ENCODE data around the gene SLC1A7. TPM values are rescaled to one million over a fixed set of nuclear protein-coding genes. Genes with fewer than 3 reads are reported as not detected.
A peak's percentile ranks its signal among the peaks of the same experiment; 100 is the strongest.

Gene SLC1A7
- total and polyA plus RNA-seq, 2 of the 13 experiments (the other 11 are each of a cell fraction or from before 2014, with no cell fraction given) = 0.04 to 2.0 TPM

DNA sequence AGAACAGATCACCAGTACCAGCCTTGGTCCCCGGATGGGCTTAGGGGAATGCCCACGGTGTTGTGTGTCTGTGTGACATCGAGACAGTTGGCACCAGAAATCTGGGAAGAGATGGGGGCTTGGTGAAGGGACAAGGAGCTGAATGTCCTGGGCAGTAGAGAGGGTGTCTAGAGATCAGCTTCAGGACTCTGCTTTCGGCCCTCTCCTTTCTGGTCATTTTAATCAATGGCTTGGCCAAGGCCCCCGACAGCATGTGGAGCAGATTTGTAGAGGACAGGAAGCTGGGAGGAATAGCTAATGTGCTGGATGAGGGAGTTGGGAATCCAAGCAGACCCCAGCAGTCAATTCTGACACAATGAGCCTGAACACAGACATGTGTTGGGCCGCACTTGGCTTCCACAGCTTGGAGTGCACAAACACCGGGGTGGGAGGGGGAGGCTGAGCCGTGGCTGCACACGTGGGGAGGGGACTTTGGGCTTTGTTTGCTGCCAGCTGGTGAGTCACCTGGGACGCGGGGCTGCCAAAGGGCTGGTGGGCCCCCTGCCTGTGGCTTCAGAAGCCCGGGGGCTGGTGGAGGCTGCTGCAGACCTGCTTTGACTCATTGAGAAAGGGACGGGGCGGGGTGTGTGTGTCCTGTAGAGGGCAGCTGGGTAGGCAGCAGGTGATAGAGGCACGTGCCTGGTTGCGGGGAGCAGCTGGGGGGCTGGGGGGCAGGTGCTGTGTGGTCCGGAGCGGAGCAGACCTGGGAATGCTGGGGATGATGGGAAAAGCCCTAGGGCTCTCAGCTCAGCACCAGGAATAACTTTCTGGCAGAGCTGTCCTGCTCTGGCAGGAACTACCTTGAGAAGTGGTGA lies 20.9 kb downstream of the SLC1A7 start (continued):
- TF ChIP-seq, protein P1, sequence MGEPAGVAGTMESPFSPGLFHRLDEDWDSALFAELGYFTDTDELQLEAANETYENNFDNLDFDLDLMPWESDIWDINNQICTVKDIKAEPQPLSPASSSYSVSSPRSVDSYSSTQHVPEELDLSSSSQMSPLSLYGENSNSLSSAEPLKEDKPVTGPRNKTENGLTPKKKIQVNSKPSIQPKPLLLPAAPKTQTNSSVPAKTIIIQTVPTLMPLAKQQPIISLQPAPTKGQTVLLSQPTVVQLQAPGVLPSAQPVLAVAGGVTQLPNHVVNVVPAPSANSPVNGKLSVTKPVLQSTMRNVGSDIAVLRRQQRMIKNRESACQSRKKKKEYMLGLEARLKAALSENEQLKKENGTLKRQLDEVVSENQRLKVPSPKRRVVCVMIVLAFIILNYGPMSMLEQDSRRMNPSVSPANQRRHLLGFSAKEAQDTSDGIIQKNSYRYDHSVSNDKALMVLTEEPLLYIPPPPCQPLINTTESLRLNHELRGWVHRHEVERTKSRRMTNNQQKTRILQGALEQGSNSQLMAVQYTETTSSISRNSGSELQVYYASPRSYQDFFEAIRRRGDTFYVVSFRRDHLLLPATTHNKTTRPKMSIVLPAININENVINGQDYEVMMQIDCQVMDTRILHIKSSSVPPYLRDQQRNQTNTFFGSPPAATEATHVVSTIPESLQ (CRISPR knock-in tag; conservative IDR thresholded peaks at IDR 0.05) = no peak
- TF ChIP-seq ZNF260 (CRISPR knock-in tag; IDR thresholded peaks at IDR 0.05; ENCODE audit: borderline replicate concordance, low read depth) (no peak), ZBTB7B (CRISPR knock-in tag; IDR thresholded peaks at IDR 0.05) (peak; percentile 95), ZNF709 (CRISPR knock-in tag; IDR thresholded peaks at IDR 0.05) (peak; percentile 42; the same call in 1 of the 2 replicates), IRF2 (CRISPR knock-in tag; IDR thresholded peaks at IDR 0.05) (peak; percentile 40), SETDB1 (CRISPR knock-in tag; IDR thresholded peaks at IDR 0.05; ENCODE audit: borderline replicate concordance) (no peak), SOX13 (IDR thresholded peaks at IDR 0.05) (peak; percentile 77), SOX13 (CRISPR knock-in tag; conservative IDR thresholded peaks at IDR 0.05 in 1 of 2, IDR thresholded peaks at IDR 0.05 in 1 of 2) (peak in 1 of 2 experiments; percentile 84; a peak in 2 of 4 replicates), POLR2AphosphoS2 (IDR thresholded peaks at IDR 0.05; ENCODE audit: low read depth, low read length) (no peak), MIXL1 (CRISPR knock-in tag; IDR thresholded peaks at IDR 0.05) (no peak), ZNF567 (CRISPR knock-in tag; IDR thresholded peaks at IDR 0.05; ENCODE audit: borderline replicate concordance) (no peak), ZNF382 (CRISPR knock-in tag; IDR thresholded peaks at IDR 0.05; ENCODE audit: borderline replicate concordance) (no peak), TARDBP (CRISPR knock-in tag; IDR thresholded peaks at IDR 0.05) (peak; percentile 89), POLR2A (IDR thresholded peaks at IDR 0.05; ENCODE audit: insufficient read depth in 1 of 2, low read depth in 2 of 2, low read length in 2 of 2) (no peak), ZNF224 (CRISPR knock-in tag; IDR thresholded peaks at IDR 0.05) (0 out of 2 replicates have a peak, but pooled peaks have one; percentile 39)
- TF ChIP-seq, protein P2, sequence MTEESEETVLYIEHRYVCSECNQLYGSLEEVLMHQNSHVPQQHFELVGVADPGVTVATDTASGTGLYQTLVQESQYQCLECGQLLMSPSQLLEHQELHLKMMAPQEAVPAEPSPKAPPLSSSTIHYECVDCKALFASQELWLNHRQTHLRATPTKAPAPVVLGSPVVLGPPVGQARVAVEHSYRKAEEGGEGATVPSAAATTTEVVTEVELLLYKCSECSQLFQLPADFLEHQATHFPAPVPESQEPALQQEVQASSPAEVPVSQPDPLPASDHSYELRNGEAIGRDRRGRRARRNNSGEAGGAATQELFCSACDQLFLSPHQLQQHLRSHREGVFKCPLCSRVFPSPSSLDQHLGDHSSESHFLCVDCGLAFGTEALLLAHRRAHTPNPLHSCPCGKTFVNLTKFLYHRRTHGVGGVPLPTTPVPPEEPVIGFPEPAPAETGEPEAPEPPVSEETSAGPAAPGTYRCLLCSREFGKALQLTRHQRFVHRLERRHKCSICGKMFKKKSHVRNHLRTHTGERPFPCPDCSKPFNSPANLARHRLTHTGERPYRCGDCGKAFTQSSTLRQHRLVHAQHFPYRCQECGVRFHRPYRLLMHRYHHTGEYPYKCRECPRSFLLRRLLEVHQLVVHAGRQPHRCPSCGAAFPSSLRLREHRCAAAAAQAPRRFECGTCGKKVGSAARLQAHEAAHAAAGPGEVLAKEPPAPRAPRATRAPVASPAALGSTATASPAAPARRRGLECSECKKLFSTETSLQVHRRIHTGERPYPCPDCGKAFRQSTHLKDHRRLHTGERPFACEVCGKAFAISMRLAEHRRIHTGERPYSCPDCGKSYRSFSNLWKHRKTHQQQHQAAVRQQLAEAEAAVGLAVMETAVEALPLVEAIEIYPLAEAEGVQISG (CRISPR knock-in tag; IDR thresholded peaks at IDR 0.05) = peak; percentile 78
- TF ChIP-seq, protein P3, sequence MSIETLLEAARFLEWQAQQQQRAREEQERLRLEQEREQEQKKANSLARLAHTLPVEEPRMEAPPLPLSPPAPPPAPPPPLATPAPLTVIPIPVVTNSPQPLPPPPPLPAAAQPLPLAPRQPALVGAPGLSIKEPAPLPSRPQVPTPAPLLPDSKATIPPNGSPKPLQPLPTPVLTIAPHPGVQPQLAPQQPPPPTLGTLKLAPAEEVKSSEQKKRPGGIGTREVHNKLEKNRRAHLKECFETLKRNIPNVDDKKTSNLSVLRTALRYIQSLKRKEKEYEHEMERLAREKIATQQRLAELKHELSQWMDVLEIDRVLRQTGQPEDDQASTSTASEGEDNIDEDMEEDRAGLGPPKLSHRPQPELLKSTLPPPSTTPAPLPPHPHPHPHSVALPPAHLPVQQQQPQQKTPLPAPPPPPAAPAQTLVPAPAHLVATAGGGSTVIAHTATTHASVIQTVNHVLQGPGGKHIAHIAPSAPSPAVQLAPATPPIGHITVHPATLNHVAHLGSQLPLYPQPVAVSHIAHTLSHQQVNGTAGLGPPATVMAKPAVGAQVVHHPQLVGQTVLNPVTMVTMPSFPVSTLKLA (IDR thresholded peaks at IDR 0.05) = peak; percentile 88
- TF ChIP-seq, protein P4, sequence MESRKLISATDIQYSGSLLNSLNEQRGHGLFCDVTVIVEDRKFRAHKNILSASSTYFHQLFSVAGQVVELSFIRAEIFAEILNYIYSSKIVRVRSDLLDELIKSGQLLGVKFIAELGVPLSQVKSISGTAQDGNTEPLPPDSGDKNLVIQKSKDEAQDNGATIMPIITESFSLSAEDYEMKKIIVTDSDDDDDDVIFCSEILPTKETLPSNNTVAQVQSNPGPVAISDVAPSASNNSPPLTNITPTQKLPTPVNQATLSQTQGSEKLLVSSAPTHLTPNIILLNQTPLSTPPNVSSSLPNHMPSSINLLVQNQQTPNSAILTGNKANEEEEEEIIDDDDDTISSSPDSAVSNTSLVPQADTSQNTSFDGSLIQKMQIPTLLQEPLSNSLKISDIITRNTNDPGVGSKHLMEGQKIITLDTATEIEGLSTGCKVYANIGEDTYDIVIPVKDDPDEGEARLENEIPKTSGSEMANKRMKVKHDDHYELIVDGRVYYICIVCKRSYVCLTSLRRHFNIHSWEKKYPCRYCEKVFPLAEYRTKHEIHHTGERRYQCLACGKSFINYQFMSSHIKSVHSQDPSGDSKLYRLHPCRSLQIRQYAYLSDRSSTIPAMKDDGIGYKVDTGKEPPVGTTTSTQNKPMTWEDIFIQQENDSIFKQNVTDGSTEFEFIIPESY (CRISPR knock-in tag; IDR thresholded peaks at IDR 0.05) = no peak
- TF ChIP-seq, protein P5, sequence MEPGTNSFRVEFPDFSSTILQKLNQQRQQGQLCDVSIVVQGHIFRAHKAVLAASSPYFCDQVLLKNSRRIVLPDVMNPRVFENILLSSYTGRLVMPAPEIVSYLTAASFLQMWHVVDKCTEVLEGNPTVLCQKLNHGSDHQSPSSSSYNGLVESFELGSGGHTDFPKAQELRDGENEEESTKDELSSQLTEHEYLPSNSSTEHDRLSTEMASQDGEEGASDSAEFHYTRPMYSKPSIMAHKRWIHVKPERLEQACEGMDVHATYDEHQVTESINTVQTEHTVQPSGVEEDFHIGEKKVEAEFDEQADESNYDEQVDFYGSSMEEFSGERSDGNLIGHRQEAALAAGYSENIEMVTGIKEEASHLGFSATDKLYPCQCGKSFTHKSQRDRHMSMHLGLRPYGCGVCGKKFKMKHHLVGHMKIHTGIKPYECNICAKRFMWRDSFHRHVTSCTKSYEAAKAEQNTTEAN (CRISPR knock-in tag; conservative IDR thresholded peaks at IDR 0.05) = peak; percentile 83

All from HepG2 (cell line).